ENCODE data around the gene SCFD2. TPM values are rescaled to one million over a fixed set of nuclear protein-coding genes. Genes with fewer than 3 reads are reported as not detected.

The SCFD2 gene
- total RNA-seq, 1 experiment from 2014 or later, result 8.4 TPM

DNA sequence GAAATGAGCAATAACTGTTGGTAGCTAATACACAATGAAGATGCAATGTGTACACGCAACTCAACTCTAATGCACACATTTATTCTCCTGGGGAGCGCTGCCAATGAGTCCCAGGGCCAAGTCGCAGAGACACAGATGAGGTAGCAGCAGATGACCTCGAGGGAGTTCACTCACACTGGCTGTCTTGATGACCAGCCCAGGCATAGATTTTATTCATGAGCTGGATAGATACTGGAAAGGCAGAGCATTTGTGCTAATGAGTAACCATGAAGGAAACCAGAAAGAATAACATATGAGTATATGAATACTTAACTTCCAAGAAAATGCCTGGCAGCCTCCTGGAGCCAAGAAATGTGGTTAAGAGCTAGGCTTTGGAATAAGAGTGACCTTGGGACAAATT lies 461.4 kb downstream of the SCFD2 start:
- ChIA-PET POLR2A (ENCODE audit: low non-redundant PET) (no interaction called here), CTCF (no interaction called here)
- Histone ChIP-seq H3K4me3 (ENCODE audit: low read depth, low read length, poor library complexity, severe bottlenecking) (no peak overlapping the region), H3K4me1 (ENCODE audit: insufficient read depth, low read length, poor library complexity, severe bottlenecking) (no peaks in the 10 kb centered on the region), H3K27me3 (replicated peaks; ENCODE audit: insufficient read depth, low read depth, low read length, poor library complexity) (no peaks in the 10 kb centered on the region), H3K9me3 (ENCODE audit: low read depth, low read length, poor library complexity, severe bottlenecking) (no peaks in the 10 kb centered on the region), H3K36me3 (ENCODE audit: insufficient read depth, low read length, poor library complexity, severe bottlenecking) (no peaks in the 10 kb centered on the region), H3K27ac (ENCODE audit: low read depth, low read length, poor library complexity, severe bottlenecking) (no peak overlapping the region)
- no peak for DNase-seq (ENCODE audit: low spot score)
- intact Hi-C loops (cut with micrococcal nuclease; ENCODE audit: unreplicated experiment), result no loop called here
- TF ChIP-seq, protein P1, sequence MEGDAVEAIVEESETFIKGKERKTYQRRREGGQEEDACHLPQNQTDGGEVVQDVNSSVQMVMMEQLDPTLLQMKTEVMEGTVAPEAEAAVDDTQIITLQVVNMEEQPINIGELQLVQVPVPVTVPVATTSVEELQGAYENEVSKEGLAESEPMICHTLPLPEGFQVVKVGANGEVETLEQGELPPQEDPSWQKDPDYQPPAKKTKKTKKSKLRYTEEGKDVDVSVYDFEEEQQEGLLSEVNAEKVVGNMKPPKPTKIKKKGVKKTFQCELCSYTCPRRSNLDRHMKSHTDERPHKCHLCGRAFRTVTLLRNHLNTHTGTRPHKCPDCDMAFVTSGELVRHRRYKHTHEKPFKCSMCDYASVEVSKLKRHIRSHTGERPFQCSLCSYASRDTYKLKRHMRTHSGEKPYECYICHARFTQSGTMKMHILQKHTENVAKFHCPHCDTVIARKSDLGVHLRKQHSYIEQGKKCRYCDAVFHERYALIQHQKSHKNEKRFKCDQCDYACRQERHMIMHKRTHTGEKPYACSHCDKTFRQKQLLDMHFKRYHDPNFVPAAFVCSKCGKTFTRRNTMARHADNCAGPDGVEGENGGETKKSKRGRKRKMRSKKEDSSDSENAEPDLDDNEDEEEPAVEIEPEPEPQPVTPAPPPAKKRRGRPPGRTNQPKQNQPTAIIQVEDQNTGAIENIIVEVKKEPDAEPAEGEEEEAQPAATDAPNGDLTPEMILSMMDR (conservative IDR thresholded peaks at IDR 0.05; ENCODE audit: low read depth, low read length), result no peak
- no peak for TF ChIP-seq EZH2 (IDR thresholded peaks at IDR 0.05; ENCODE audit: borderline replicate concordance, low read depth, low read length, poor library complexity, severe bottlenecking)
- BruUV-seq (replicated peaks), result no TSS peak

- ChIA-PET POLR2A (ENCODE audit: low non-redundant PET) (no interaction called here), CTCF (no interaction called here)
- DNase-seq (ENCODE audit: low spot score), result no peak
- TF ChIP-seq, protein P1 (conservative IDR thresholded peaks at IDR 0.05; ENCODE audit: low read depth, low read length), result no peak
- no peak for TF ChIP-seq EZH2 (IDR thresholded peaks at IDR 0.05; ENCODE audit: borderline replicate concordance, low read depth, low read length, poor library complexity, severe bottlenecking)
- Histone ChIP-seq H3K27me3 (replicated peaks; ENCODE audit: insufficient read depth, low read depth, low read length, poor library complexity) (no peaks in the 10 kb centered on the region), H3K4me1 (ENCODE audit: insufficient read depth, low read length, poor library complexity, severe bottlenecking) (no peaks in the 10 kb centered on the region), H3K4me3 (ENCODE audit: low read depth, low read length, poor library complexity, severe bottlenecking) (no peak overlapping the region), H3K9me3 (ENCODE audit: low read depth, low read length, poor library complexity, severe bottlenecking) (no peaks in the 10 kb centered on the region), H3K27ac (ENCODE audit: low read depth, low read length, poor library complexity, severe bottlenecking) (no peak overlapping the region), H3K36me3 (ENCODE audit: insufficient read depth, low read length, poor library complexity, severe bottlenecking) (no peaks in the 10 kb centered on the region)
- BruUV-seq (replicated peaks), result no TSS peak
- intact Hi-C loops (cut with micrococcal nuclease; ENCODE audit: unreplicated experiment), result no loop called here
Measured at GRCh38 chr4:52903273-52903672, 462.6 kb downstream of the SCFD2 start.

GRCh38 chr4:52894443-52894842 lies 471.4 kb downstream of the SCFD2 start:
- no peak overlapping the region for H3K27ac ChIP-seq (ENCODE audit: low read depth, low read length, poor library complexity, severe bottlenecking)
- H3K9me3 ChIP-seq (ENCODE audit: low read depth, low read length, poor library complexity, severe bottlenecking), result no peaks in the 10 kb centered on the region
- H3K4me3 ChIP-seq (ENCODE audit: low read depth, low read length, poor library complexity, severe bottlenecking), result no peak overlapping the region
- no peak for TF ChIP-seq EZH2 (IDR thresholded peaks at IDR 0.05; ENCODE audit: borderline replicate concordance, low read depth, low read length, poor library complexity, severe bottlenecking)
- TF ChIP-seq, protein P1 (conservative IDR thresholded peaks at IDR 0.05; ENCODE audit: low read depth, low read length), result no peak
- intact Hi-C loops (cut with micrococcal nuclease; ENCODE audit: unreplicated experiment), result no loop called here
- ChIA-PET CTCF (no interaction called here), POLR2A (ENCODE audit: low non-redundant PET) (no interaction called here)
- BruUV-seq (replicated peaks), result no TSS peak
- no peaks in the 10 kb centered on the region for H3K27me3 ChIP-seq (replicated peaks; ENCODE audit: insufficient read depth, low read depth, low read length, poor library complexity)
- no peak for DNase-seq (ENCODE audit: low spot score)
- H3K36me3 ChIP-seq (ENCODE audit: insufficient read depth, low read length, poor library complexity, severe bottlenecking), result no peaks in the 10 kb centered on the region
- H3K4me1 ChIP-seq (ENCODE audit: insufficient read depth, low read length, poor library complexity, severe bottlenecking), result no peaks in the 10 kb centered on the region

All from A673 (cell line).